ENCODE data around the gene AFDN. TPM values are rescaled to one million over a fixed set of nuclear protein-coding genes. Genes with fewer than 3 reads are reported as not detected.

Gene AFDN
- total RNA-seq, 4 donors from 2014 or later: 133 to 391 (median 148) TPM

- no peaks in the 10 kb centered on the region for H3K9me3 ChIP-seq
- no peaks in the 10 kb centered on the region for H3K4me1 ChIP-seq
- no peak overlapping the region for H3K4me3 ChIP-seq
- H3K27me3 ChIP-seq: no peaks in the 10 kb centered on the region
- no peaks in the 10 kb centered on the region for H3K36me3 ChIP-seq
- no peak for TF ChIP-seq POLR2AphosphoS5 (IDR thresholded peaks at IDR 0.05)
- TF ChIP-seq CTCF (IDR thresholded peaks at IDR 0.05): no peak
- peak in 1 of 2 donors; percentile 53 for DNase-seq (ENCODE audit: low spot score in 2 of 2)
- 90% methylated on average over 14 of the region's 15 CpGs for WGBS
- H3K27ac ChIP-seq: no peak overlapping the region
These were observed 46.6 kb upstream of the AFDN start for GRCh38 chr6:167779993-167780655.

GRCh38 chr6:167781066-167781767, 45.5 kb upstream of the AFDN start:
- no peaks in the 10 kb centered on the region for H3K36me3 ChIP-seq
- no peak overlapping the region for H3K27ac ChIP-seq
- no peaks in the 10 kb centered on the region for H3K27me3 ChIP-seq
- 57% methylated on average over 15 of the region's 15 CpGs for WGBS
- peak in 1 of 2 donors; percentile 48 for DNase-seq (ENCODE audit: low spot score in 2 of 2)
- TF ChIP-seq EP300 (IDR thresholded peaks at IDR 0.05) (no peak), POLR2AphosphoS5 (IDR thresholded peaks at IDR 0.05) (no peak), CTCF (IDR thresholded peaks at IDR 0.05) (no peak), POLR2A (IDR thresholded peaks at IDR 0.05) (no peak)
- H3K4me3 ChIP-seq: no peak overlapping the region
- no peaks in the 10 kb centered on the region for H3K9me3 ChIP-seq
- H3K4me1 ChIP-seq: no peaks in the 10 kb centered on the region

GRCh38 chr6:167781868-167782267, 44.8 kb upstream of the AFDN start:
- Histone ChIP-seq H3K4me1 (peaks cover 4% of the 10 kb centered on the region), H3K27ac (no peak overlapping the region), H3K36me3 (no peaks in the 10 kb centered on the region), H3K9me3 (no peaks in the 10 kb centered on the region), H3K4me3 (no peak overlapping the region), H3K27me3 (no peaks in the 10 kb centered on the region)
- peak in 1 of 2 donors; percentile 9 for DNase-seq (ENCODE audit: low spot score in 2 of 2)
- TF ChIP-seq EP300 (IDR thresholded peaks at IDR 0.05) (no peak), POLR2AphosphoS5 (IDR thresholded peaks at IDR 0.05) (no peak), CTCF (IDR thresholded peaks at IDR 0.05) (no peak), POLR2A (IDR thresholded peaks at IDR 0.05) (no peak)
- WGBS: 95% methylated on average over 9 of the region's 9 CpGs

GRCh38 chr6:167782698-167783517, 43.8 kb upstream of the AFDN start:
- DNase-seq (ENCODE audit: low spot score in 2 of 2): peak in 1 of 2 donors; percentile 24
- H3K36me3 ChIP-seq: no peaks in the 10 kb centered on the region
- H3K4me1 ChIP-seq: peaks cover 9% of the 10 kb centered on the region
- 91% methylated on average over 4 of the region's 4 CpGs for WGBS
- no peak overlapping the region for H3K4me3 ChIP-seq
- no peaks in the 10 kb centered on the region for H3K9me3 ChIP-seq
- H3K27ac ChIP-seq: no peak overlapping the region
- no peak for TF ChIP-seq EP300 (IDR thresholded peaks at IDR 0.05)
- no peak for TF ChIP-seq POLR2A (IDR thresholded peaks at IDR 0.05)
- TF ChIP-seq CTCF (IDR thresholded peaks at IDR 0.05): no peak
- TF ChIP-seq POLR2AphosphoS5 (IDR thresholded peaks at IDR 0.05): no peak
- no peaks in the 10 kb centered on the region for H3K27me3 ChIP-seq

Measured in suprapubic skin (tissue), 4 donors.